Esophagus muscularis mucosa (tissue), 4 donors: ENCODE measurements around the gene KANSL1. TPM values are rescaled to one million over a fixed set of nuclear protein-coding genes. Genes with fewer than 3 reads are reported as not detected.
"Not testable (repeated sequence)": the region's sequence is repeated elsewhere in the genome, so short reads cannot be mapped to it uniquely, and the experiment has no call there.

Experiments
- DNase-seq: peaks from one replicate; pipeline ENCODE4 v3.0.0-alpha.2; 2017; ENCODE audit errors: extremely low spot score
- H3K27ac ChIP-seq, 4 donors: fragments of 200-600 bp; sonication (generic); replicated peaks in 1 of 4; 1 replicate in 3 of 4; 2 replicates in 1 of 4; pipeline ENCODE4 v1.5.1; 2016 to 2019; ENCODE audit warnings: mild to moderate bottlenecking in 1 of 4
- H3K27me3 ChIP-seq, 4 donors: fragments of 200-600 bp; sonication (generic); one replicate each; pipeline versions ENCODE4 v1.5.1 to v1.6.0; 2016 to 2019
- H3K36me3 ChIP-seq, 4 donors: fragments of 200-600 bp; sonication (generic); one replicate each; pipeline ENCODE4 v1.5.1; 2016 to 2019
- H3K4me1 ChIP-seq, 4 donors: fragments of 200-600 bp; sonication (generic); one replicate each; pipeline ENCODE4 v1.5.1; 2016 to 2019
- H3K4me3 ChIP-seq, 4 donors: fragments of 200-600 bp; sonication (generic); 1 replicate in 2 of 4; 2 replicates in 2 of 4; pipeline ENCODE4 v1.5.1; 2016 to 2019; ENCODE audit warnings: mild to moderate bottlenecking in 4 of 4, moderate library complexity in 1 of 4
- H3K9me3 ChIP-seq, 4 donors: fragments of 200-600 bp; sonication (generic); 1 replicate in 3 of 4; 2 replicates in 1 of 4; pipeline ENCODE4 v1.5.1; 2016 to 2019
- CTCF ChIP-seq, 3 experiments: fragments of 200-600 bp in 2 of 3; fragments of 450-650 bp in 1 of 3; sonication (generic) in 2 of 3; IDR thresholded peaks; one replicate each; pipeline ENCODE4 v1.5.1; 2017 to 2019; ENCODE audit warnings: antibody characterized with exemption in 3 of 3, mild to moderate bottlenecking in 2 of 3, moderate library complexity in 1 of 3
- EP300 ChIP-seq: sonication (generic); formaldehyde crosslinking; IDR thresholded peaks from one replicate; pipeline ENCODE4 v1.6.1; 2017; ENCODE audit warnings: antibody characterized with exemption
- POLR2A ChIP-seq: fragments of 450-650 bp; IDR thresholded peaks from one replicate; pipeline ENCODE4 v1.6.1; 2017; ENCODE audit warnings: antibody characterized with exemption, moderate library complexity, mild to moderate bottlenecking, low read depth
- POLR2AphosphoS5 ChIP-seq, 2 donors: sonication (generic); formaldehyde crosslinking; IDR thresholded peaks; one replicate each; pipeline ENCODE4 v1.6.1; 2017; ENCODE audit warnings: antibody characterized with exemption in 2 of 2
- WGBS: methylation state at CpG from one replicate; pipeline ENCODE4 v1.1.5; 2018; 5-methylcytosine and 5-hydroxymethylcytosine counted together
- intact Hi-C: fragments of 100-400 bp; cut with DNase I; formaldehyde crosslinking; loops from one replicate; pipeline ENCODE4 v1.15.1; 2023
- total RNA-seq, 4 donors: library from RNA; depleted of rRNA; stranded (reverse); fragments of >200 nt; gene quantifications; one replicate each; pipeline versions ENCODE4 v1.1.0 to v1.2.1, GENCODE V29; 2016

KANSL1 gene
- total RNA-seq, 4 donors from 2014 or later = 55.0 to 124 (median 70.0) TPM

GRCh38 chr17:46089389-46089965 lies 103.8 kb downstream of the KANSL1 start:
- DNase-seq = no peak
- Histone ChIP-seq H3K4me3 (no peak overlapping the region), H3K36me3 (peaks cover 0 to 16% (median 4%) of the 10 kb centered on the region in 4 donors), H3K4me1 (peaks cover 18 to 90% (median 50%) of the 10 kb centered on the region in 4 donors), H3K27me3 (no peaks in the 10 kb centered on the region), H3K9me3 (no peaks in the 10 kb centered on the region), H3K27ac (no peak overlapping the region)
- 77% methylated on average over 3 of the region's 3 CpGs for WGBS
- intact Hi-C loops = no loop called here
- TF ChIP-seq POLR2AphosphoS5 (IDR thresholded peaks at IDR 0.05) = no peak
- no peak for TF ChIP-seq EP300
- no peak for TF ChIP-seq POLR2A
- TF ChIP-seq CTCF (IDR thresholded peaks at IDR 0.05) = no peak

- Histone ChIP-seq H3K4me1 (peaks cover 22 to 90% (median 52%) of the 10 kb centered on the region in 4 donors), H3K27me3 (no peaks in the 10 kb centered on the region), H3K27ac (no peak overlapping the region), H3K4me3 (no peak overlapping the region), H3K9me3 (no peaks in the 10 kb centered on the region), H3K36me3 (peaks cover 0 to 8% (median 0%) of the 10 kb centered on the region in 4 donors)
- intact Hi-C loops = no loop called here
- no peak for DNase-seq
- WGBS = 90% methylated on average over 2 of the region's 2 CpGs
- TF ChIP-seq EP300 = no peak
- TF ChIP-seq CTCF (IDR thresholded peaks at IDR 0.05) = no peak
- no peak for TF ChIP-seq POLR2AphosphoS5 (IDR thresholded peaks at IDR 0.05)
- TF ChIP-seq POLR2A = no peak
Measured at GRCh38 chr17:46088595-46088994, 104.6 kb downstream of the KANSL1 start.

- H3K4me3 ChIP-seq, H3K9me3 ChIP-seq, H3K27me3 ChIP-seq, H3K36me3 ChIP-seq, intact Hi-C loops, DNase-seq, H3K27ac ChIP-seq: not testable (repeated sequence)
- H3K4me1 ChIP-seq = peaks cover 24 to 90% (median 57%) of the 10 kb centered on the region in 4 donors
- 95% methylated on average over 4 of the region's 4 CpGs for WGBS
Measured at GRCh38 chr17:46087871-46088270, 105.4 kb downstream of the KANSL1 start.

- DNase-seq = no peak
- H3K4me3 ChIP-seq = no peak overlapping the region
- no peaks in the 10 kb centered on the region for H3K27me3 ChIP-seq
- peaks cover 32 to 94% (median 63%) of the 10 kb centered on the region in 4 donors for H3K4me1 ChIP-seq
- WGBS = 82% methylated on average over 3 of the region's 4 CpGs
- H3K9me3 ChIP-seq = no peaks in the 10 kb centered on the region
- no peak overlapping the region for H3K27ac ChIP-seq
- intact Hi-C loops = no loop called here
- peaks cover 0 to 3% (median 0%) of the 10 kb centered on the region in 4 donors for H3K36me3 ChIP-seq
- TF ChIP-seq POLR2A (no peak), EP300 (no peak), POLR2AphosphoS5 (IDR thresholded peaks at IDR 0.05) (no peak), CTCF (IDR thresholded peaks at IDR 0.05) (no peak)
Measured at GRCh38 chr17:46086821-46087220, 106.4 kb downstream of the KANSL1 start.

- H3K27me3 ChIP-seq = no peaks in the 10 kb centered on the region
- no peak overlapping the region for H3K4me3 ChIP-seq
- no peaks in the 10 kb centered on the region for H3K9me3 ChIP-seq
- H3K36me3 ChIP-seq = no peaks in the 10 kb centered on the region
- no peak overlapping the region for H3K27ac ChIP-seq
- peaks cover 37 to 96% (median 75%) of the 10 kb centered on the region in 4 donors for H3K4me1 ChIP-seq
- 94% methylated on average over 6 of the region's 6 CpGs for WGBS
- no peak for DNase-seq
- intact Hi-C loops = no loop called here
- no peak for TF ChIP-seq EP300
- TF ChIP-seq POLR2A = no peak
- TF ChIP-seq CTCF (IDR thresholded peaks at IDR 0.05) = no peak
- no peak for TF ChIP-seq POLR2AphosphoS5 (IDR thresholded peaks at IDR 0.05)
Measured at GRCh38 chr17:46085522-46085921, 107.7 kb downstream of the KANSL1 start.
